ENCODE results near the gene EPHA3.

EPHA3 gene

GRCh38 chr3:89363171-89363570 lies 255.8 kb downstream of the EPHA3 start:
- no peak for DNase-seq (ENCODE audit: low spot score)

GRCh38 chr3:89364314-89364713 lies 256.9 kb downstream of the EPHA3 start:
- DNase-seq (ENCODE audit: low spot score): no peak

- no peak for DNase-seq (ENCODE audit: low spot score)
Measured at GRCh38 chr3:89367166-89367565, 259.7 kb downstream of the EPHA3 start.

GRCh38 chr3:89368846-89369245 lies 261.4 kb downstream of the EPHA3 start:
- DNase-seq (ENCODE audit: low spot score): no peak

- no peak for DNase-seq (ENCODE audit: low spot score)
Measured at GRCh38 chr3:89372456-89372855, 265.0 kb downstream of the EPHA3 start.

GRCh38 chr3:89373434-89373833 lies 266.0 kb downstream of the EPHA3 start:
- no peak for DNase-seq (ENCODE audit: low spot score)

- no peak for DNase-seq (ENCODE audit: low spot score)
Measured at GRCh38 chr3:89375451-89375850, 268.0 kb downstream of the EPHA3 start.

- DNase-seq (ENCODE audit: low spot score): peak; percentile 17
Measured at GRCh38 chr3:89380016-89380415, 272.6 kb downstream of the EPHA3 start.

- no peak for DNase-seq (ENCODE audit: low spot score)
Measured at GRCh38 chr3:89392991-89393390, 285.6 kb downstream of the EPHA3 start.

- no peak for DNase-seq (ENCODE audit: low spot score)
Measured at GRCh38 chr3:89395456-89395855, 288.0 kb downstream of the EPHA3 start.

GRCh38 chr3:89395996-89396395 lies 288.6 kb downstream of the EPHA3 start:
- DNase-seq (ENCODE audit: low spot score): no peak

GRCh38 chr3:89402051-89402450 lies 294.6 kb downstream of the EPHA3 start:
- no peak for DNase-seq (ENCODE audit: low spot score)

- no peak for DNase-seq (ENCODE audit: low spot score)
Measured at GRCh38 chr3:89405176-89405575, 297.8 kb downstream of the EPHA3 start.

- no peak for DNase-seq (ENCODE audit: low spot score)
Measured at GRCh38 chr3:89405593-89405992, 298.2 kb downstream of the EPHA3 start.

GRCh38 chr3:89411201-89411600 lies 303.8 kb downstream of the EPHA3 start:
- no peak for DNase-seq (ENCODE audit: low spot score)

- no peak for DNase-seq (ENCODE audit: low spot score)
Measured at GRCh38 chr3:89414270-89414669, 306.8 kb downstream of the EPHA3 start.

- DNase-seq (ENCODE audit: low spot score): no peak
Measured at GRCh38 chr3:89419647-89420241, 312.3 kb downstream of the EPHA3 start.

GRCh38 chr3:89426060-89426459 lies 318.6 kb downstream of the EPHA3 start:
- no peak for DNase-seq (ENCODE audit: low spot score)

GRCh38 chr3:89434621-89435380 lies 327.4 kb downstream of the EPHA3 start:
- no peak for DNase-seq (ENCODE audit: low spot score)

- DNase-seq (ENCODE audit: low spot score): no peak
Measured at GRCh38 chr3:89436846-89437245, 329.4 kb downstream of the EPHA3 start.

- no peak for DNase-seq (ENCODE audit: low spot score)
Measured at GRCh38 chr3:89440386-89440785, 333.0 kb downstream of the EPHA3 start.

GRCh38 chr3:89441141-89441540 lies 333.7 kb downstream of the EPHA3 start:
- DNase-seq (ENCODE audit: low spot score): no peak

- no peak for DNase-seq (ENCODE audit: low spot score)
Measured at GRCh38 chr3:89446593-89446992, 339.2 kb downstream of the EPHA3 start.

GRCh38 chr3:89447243-89447642 lies 339.8 kb downstream of the EPHA3 start:
- DNase-seq (ENCODE audit: low spot score): no peak

Data from hepatic stellate cell (primary cell).